K562 (cell line): ENCODE data around the gene MMGT1. TPM values are rescaled to one million over a fixed set of nuclear protein-coding genes. Genes with fewer than 3 reads are reported as not detected.

Experiments used
- ATAC-seq: fragments of 200-7000 bp; cut with Tn5 transposase; 3 replicates; pipeline ENCODE4 v1.9.1; 2020; ENCODE audit warnings: moderate library complexity
- BruUV-seq: library from RNA; stranded (reverse); fragments of 400-500 nt; replicated peaks from 2 replicates; lab custom pipeline; 2021; lab: Mats Ljungman, UMichigan
- CTCF ChIA-PET: fragments of 300-600 bp; formaldehyde crosslinking; extraction: SDS; loops from one replicate; lab custom pipeline; 2021; ENCODE audit warnings: low intra/inter-chr PET ratio; lab: Yijun Ruan, JAX
- POLR2A ChIA-PET: fragments of 300-600, 350-650 bp; sonication (Branson Sonifier 250); formaldehyde crosslinking; extraction: SDS; loops from one replicate; lab custom pipeline; 2021; ENCODE audit warnings: antibody characterized with exemption, inconsistent platforms; lab: Yijun Ruan, JAX
- DNase-seq, 4 experiments: peaks; one replicate each; pipeline versions ENCODE4 v3.0.0 to v3.0.0-alpha.2; 2011 to 2018; ENCODE audit warnings: low spot score in 3 of 4, mixed read lengths in 3 of 4; ENCODE audit errors: extremely low read depth in 1 of 4
- FAIRE-seq: peaks from 2 replicates; lab custom pipeline; 2011; peaks lifted over from hg19 to GRCh38; lab: Jason Lieb, UNC
- H2AFZ ChIP-seq: 2 replicates; pipeline ENCODE4 v1.6.0; 2011; ENCODE audit warnings: low read depth, low read length, control low read depth, inconsistent platforms
- H3K27ac ChIP-seq: fragments of 200-600 bp; 3 replicates; pipeline ENCODE4 v1.8.0; 2011; ENCODE audit warnings: low read depth, mild to moderate bottlenecking, control low read depth, inconsistent platforms, low read length, moderate library complexity, mixed read lengths; ENCODE audit errors: extremely low read depth
- H3K27me3 ChIP-seq, 2 experiments: fragments of 300-600 bp in 1 of 2; 2 replicates in 1 of 2; 3 replicates in 1 of 2; pipeline versions ENCODE4 v1.6.0 to v1.8.0; 2011; ENCODE audit warnings: inconsistent platforms in 2 of 2, low read length in 2 of 2, mild to moderate bottlenecking in 1 of 2, mixed read lengths in 1 of 2, moderate library complexity in 1 of 2; ENCODE audit not compliant: control insufficient read depth in 2 of 2, insufficient read depth in 2 of 2
- H3K36me3 ChIP-seq: fragments of 300-600 bp; 3 replicates; pipeline ENCODE4 v1.8.0; 2011; ENCODE audit warnings: mild to moderate bottlenecking, low read length, inconsistent platforms; ENCODE audit not compliant: control insufficient read depth, insufficient read depth
- H3K4me1 ChIP-seq, 2 experiments: fragments of 200-600 bp in 1 of 2; replicated peaks in 1 of 2; 2 replicates in 1 of 2; 3 replicates in 1 of 2; pipeline versions ENCODE4 v1.5.1 to v1.8.0; 2011; ENCODE audit warnings: inconsistent platforms in 2 of 2, low read length in 2 of 2, mild to moderate bottlenecking in 1 of 2, mixed read lengths in 1 of 2, moderate library complexity in 1 of 2; ENCODE audit not compliant: control insufficient read depth in 2 of 2, insufficient read depth in 2 of 2
- H3K4me2 ChIP-seq: 2 replicates; pipeline ENCODE4 v1.6.1; 2011; ENCODE audit warnings: low read length, control low read depth, inconsistent platforms, mixed read lengths; ENCODE audit not compliant: insufficient read depth
- H3K4me3 ChIP-seq: fragments of 200-600 bp; sonication (generic), shearing (Covaris generic); 2 replicates; pipeline ENCODE4 v1.5.1; 2016; ENCODE audit warnings: control low read depth, inconsistent platforms
- H3K79me2 ChIP-seq: fragments of 200-600 bp; 3 replicates; pipeline ENCODE4 v1.8.0; 2011; ENCODE audit warnings: low read length, inconsistent platforms; ENCODE audit not compliant: control insufficient read depth, insufficient read depth
- H3K9ac ChIP-seq, 2 experiments: 2 replicates each; pipeline versions ENCODE4 v1.6.0 to v1.6.1; 2011; ENCODE audit warnings: low read depth in 2 of 2, low read length in 2 of 2, control low read depth in 1 of 2, inconsistent platforms in 1 of 2, mild to moderate bottlenecking in 1 of 2, mixed read lengths in 1 of 2; ENCODE audit not compliant: insufficient read depth in 1 of 2
- H3K9me1 ChIP-seq: one replicate; pipeline ENCODE4 v1.6.0; 2011; ENCODE audit warnings: inconsistent platforms, mild to moderate bottlenecking, low read length, moderate library complexity; ENCODE audit not compliant: control insufficient read depth, insufficient read depth
- H3K9me3 ChIP-seq: replicated peaks from 2 replicates; pipeline ENCODE4 v1.5.1; 2011; ENCODE audit warnings: low read depth, low read length, inconsistent platforms; ENCODE audit not compliant: control insufficient read depth, insufficient read depth
- H4K20me1 ChIP-seq: replicated peaks from 2 replicates; pipeline ENCODE4 v1.6.1; 2011; ENCODE audit warnings: low read length, inconsistent platforms, mixed read lengths; ENCODE audit not compliant: control insufficient read depth, insufficient read depth
- ATF7 ChIP-seq: fragments of 450-650 bp; IDR thresholded peaks from 2 replicates; pipeline ENCODE4 v1.7.1; 2014; ENCODE audit warnings: mild to moderate bottlenecking, moderate library complexity
- CBX3 ChIP-seq, 2 experiments: IDR thresholded peaks; 1 replicate in 1 of 2; 2 replicates in 1 of 2; pipeline ENCODE4 v1.6.1; 2012; ENCODE audit warnings: inconsistent platforms in 2 of 2, low read length in 2 of 2, borderline replicate concordance in 1 of 2, control low read depth in 1 of 2
- FOXP1 ChIP-seq: sonication (generic); formaldehyde crosslinking; IDR thresholded peaks from 2 replicates; pipeline ENCODE4 v1.8.0; 2022; ENCODE audit warnings: mild to moderate bottlenecking, missing genetic modification reagents
- HDAC2 ChIP-seq: fragments of 450-650 bp; IDR thresholded peaks from 2 replicates; pipeline ENCODE4 v1.6.1; 2016; ENCODE audit warnings: mild to moderate bottlenecking
- PTBP1 ChIP-seq: fragments of 200-400 bp; formaldehyde crosslinking; IDR thresholded peaks from 2 replicates; pipeline ENCODE4 v1.6.1; 2017; ENCODE audit warnings: low read depth, low read length
- RBM25 ChIP-seq: fragments of 200-400 bp; formaldehyde crosslinking; IDR thresholded peaks from 2 replicates; pipeline ENCODE4 v1.6.1; 2018; ENCODE audit warnings: low read length, low read depth, moderate library complexity; ENCODE audit not compliant: severe bottlenecking
- SREBF2 ChIP-seq: sonication (generic); formaldehyde crosslinking; IDR thresholded peaks from 2 replicates; pipeline ENCODE4 v1.4.0; 2020; ENCODE audit warnings: mild to moderate bottlenecking, missing genetic modification reagents
- SRSF7 ChIP-seq: fragments of 200-400 bp; formaldehyde crosslinking; optimal IDR thresholded peaks from 2 replicates; pipeline ENCODE3; 2017; ENCODE audit warnings: mild to moderate bottlenecking, low read depth, low read length
- SRSF9 ChIP-seq: fragments of 200-400 bp; formaldehyde crosslinking; IDR thresholded peaks from 2 replicates; pipeline ENCODE4 v1.6.1; 2017; ENCODE audit warnings: low read depth, low read length, borderline replicate concordance
- ZFPM2 ChIP-seq: fragments of 250-450 bp; sonication (Bioruptor Pico); IDR thresholded peaks from 2 replicates; pipeline ENCODE4 v1.5.1; 2022; ENCODE audit warnings: mild to moderate bottlenecking
- WGBS: fragments of 100-300 bp; shearing (Covaris generic); methylation state at CpG from one replicate; pipeline ENCODE4 v1.1.6; 2016; ENCODE audit warnings: low coverage, mixed read lengths; ENCODE audit not compliant: insufficient coverage; ENCODE audit errors: missing lambda C conversion rate; 5-methylcytosine and 5-hydroxymethylcytosine counted together
- in situ Hi-C: fragments of 300-500 bp; cut with MboI; formaldehyde crosslinking; loops from 4 replicates; pipeline ENCODE4 v1.15.0; 2018; ENCODE audit warnings: inconsistent platforms, mixed read lengths
- intact Hi-C: fragments of 100-400 bp; cut with micrococcal nuclease; formaldehyde crosslinking; loops from 2 replicates; pipeline ENCODE4 v1.14.2; 2022
- polyA plus RNA-seq, 8 experiments: library from polyadenylated mRNA; depleted of rRNA in 4 of 8; stranded (reverse) in 5 of 8; unstranded in 3 of 8; fragments of >200 nt; fragmentation: Nextera tagmentation in 2 of 8; fragmentation: Illumina TruSeq in 1 of 8; extraction: Ambion mirVana in 2 of 8; extraction: Trizol in 1 of 8; gene quantifications; 2 replicates each; pipeline versions ENCODE4 v1.2.1 to v1.2.3, GENCODE V29; 2011 to 2014; ENCODE audit warnings: inconsistent platforms in 1 of 8, missing spikeins in 1 of 8
- total RNA-seq, 7 experiments: library from RNA; depleted of rRNA in 6 of 7; stranded (reverse); fragments of >200 nt in 6 of 7; fragmentation: Illumina TruSeq in 2 of 7; extraction: Trizol in 2 of 7; gene quantifications; 2 replicates each; pipeline versions ENCODE4 v1.2.1 to v1.2.3, GENCODE V29; 2011 to 2021; ENCODE audit warnings: low replicate concordance in 1 of 7
- TF ChIP-seq, protein P1 (sequence below): fragments of 450-650 bp; IDR thresholded peaks from 2 replicates; pipeline ENCODE4 v1.6.1; 2016; ENCODE audit warnings: missing biosample characterization, missing genetic modification characterization
- TF ChIP-seq, protein P2 (sequence below): sonication (generic); formaldehyde crosslinking; IDR thresholded peaks from 2 replicates; pipeline ENCODE4 v1.8.0; 2022; ENCODE audit warnings: missing genetic modification reagents, mild to moderate bottlenecking, moderate library complexity, borderline replicate concordance
- TF ChIP-seq, protein P3 (sequence below): fragments of 250-450 bp; sonication (Bioruptor Pico); IDR thresholded peaks from 2 replicates; pipeline ENCODE4 v1.5.0; 2020; ENCODE audit warnings: mild to moderate bottlenecking
- TF ChIP-seq, protein P4 (sequence below): sonication (generic); formaldehyde crosslinking; IDR thresholded peaks from 2 replicates; pipeline ENCODE4 v1.8.1; 2022; ENCODE audit warnings: missing genetic modification reagents
- TF ChIP-seq, protein P5 (sequence below): sonication (generic); formaldehyde crosslinking; IDR thresholded peaks from 2 replicates; pipeline ENCODE4 v1.8.0; 2023; ENCODE audit warnings: mild to moderate bottlenecking, missing genetic modification reagents
- TF ChIP-seq, protein P6 (sequence below): fragments of 450-650 bp; formaldehyde crosslinking; IDR thresholded peaks from 2 replicates; pipeline ENCODE4 v1.4.0; 2022; ENCODE audit warnings: missing genetic modification characterization

The MMGT1 gene
- total and polyA plus RNA-seq, 9 of the 15 experiments (the other 6 are each of a cell fraction or from before 2014, with no cell fraction given), result 11.3 to 25.4 (median 22.5) TPM

DNA sequence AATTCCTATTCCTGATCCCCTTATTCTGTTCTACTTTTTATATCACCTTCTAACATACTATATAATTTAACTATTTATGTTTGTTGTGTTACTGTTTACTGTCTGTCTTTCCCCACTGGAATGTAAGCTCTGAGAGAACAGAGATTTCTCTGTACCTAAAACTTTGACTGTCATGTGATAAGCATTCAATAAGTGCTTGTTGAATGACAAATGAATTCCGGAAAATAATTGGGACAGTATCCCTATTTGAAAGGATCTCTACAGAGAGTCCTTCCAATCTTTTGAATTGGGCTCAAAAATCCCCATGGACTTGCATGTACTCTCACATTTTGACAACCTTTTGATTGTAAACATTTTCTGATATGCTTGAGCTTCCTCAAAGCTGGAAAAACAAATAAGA lies 1.6 kb upstream of the MMGT1 start:
- FAIRE-seq, result no peak
- Histone ChIP-seq H3K9me3 (no peaks in the 10 kb centered on the region), H4K20me1 (peaks cover 9% of the 10 kb centered on the region; the same call in 1 of the 2 replicates), H3K79me2 (peaks cover 24% of the 10 kb centered on the region), H3K27ac (no peak overlapping the region), H3K27me3 (no peaks in the 10 kb centered on the region), H3K4me2 (no peak overlapping the region), H3K4me3 (no peak overlapping the region), H2AFZ (no peak overlapping the region), H3K9ac (no peak overlapping the region), H3K9me1 (no peaks in the 10 kb centered on the region), H3K4me1 (peaks cover 0 to 3% of the 10 kb centered on the region in 2 experiments; a peak in 3 of 5 replicates), H3K36me3 (peaks cover 2% of the 10 kb centered on the region; the same call in 1 of the 3 replicates)
- BruUV-seq, result no TSS peak
- ChIA-PET CTCF (no interaction called here), POLR2A (interaction anchor here (0.8 to 2.4 kb wide), 2 partner anchors 9 to 1198 kb away, joined by 3 to 9 read pairs; partner anchors contain the start of gene SLC9A6)
- 27% methylated on average over 1 of the region's 1 CpG for WGBS
- ATAC-seq, result no peak
- in situ Hi-C loops (no loop called here), intact Hi-C loops (no loop called here)
- no peak for DNase-seq
- TF ChIP-seq ZFPM2 (CRISPR knock-in tag), result no peak
- no peak for TF ChIP-seq CBX3 (IDR thresholded peaks at IDR 0.05; ENCODE audit: borderline replicate concordance in 1 of 2, low read length in 2 of 2)
- TF ChIP-seq, protein P1, sequence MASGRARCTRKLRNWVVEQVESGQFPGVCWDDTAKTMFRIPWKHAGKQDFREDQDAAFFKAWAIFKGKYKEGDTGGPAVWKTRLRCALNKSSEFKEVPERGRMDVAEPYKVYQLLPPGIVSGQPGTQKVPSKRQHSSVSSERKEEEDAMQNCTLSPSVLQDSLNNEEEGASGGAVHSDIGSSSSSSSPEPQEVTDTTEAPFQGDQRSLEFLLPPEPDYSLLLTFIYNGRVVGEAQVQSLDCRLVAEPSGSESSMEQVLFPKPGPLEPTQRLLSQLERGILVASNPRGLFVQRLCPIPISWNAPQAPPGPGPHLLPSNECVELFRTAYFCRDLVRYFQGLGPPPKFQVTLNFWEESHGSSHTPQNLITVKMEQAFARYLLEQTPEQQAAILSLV, result no peak
- TF ChIP-seq, protein P2, sequence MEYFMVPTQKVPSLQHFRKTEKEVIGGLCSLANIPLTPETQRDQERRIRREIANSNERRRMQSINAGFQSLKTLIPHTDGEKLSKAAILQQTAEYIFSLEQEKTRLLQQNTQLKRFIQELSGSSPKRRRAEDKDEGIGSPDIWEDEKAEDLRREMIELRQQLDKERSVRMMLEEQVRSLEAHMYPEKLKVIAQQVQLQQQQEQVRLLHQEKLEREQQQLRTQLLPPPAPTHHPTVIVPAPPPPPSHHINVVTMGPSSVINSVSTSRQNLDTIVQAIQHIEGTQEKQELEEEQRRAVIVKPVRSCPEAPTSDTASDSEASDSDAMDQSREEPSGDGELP (CRISPR knock-in tag), result no peak
- TF ChIP-seq RBM25, result no peak
- no peak for TF ChIP-seq HDAC2
- TF ChIP-seq, protein P3, sequence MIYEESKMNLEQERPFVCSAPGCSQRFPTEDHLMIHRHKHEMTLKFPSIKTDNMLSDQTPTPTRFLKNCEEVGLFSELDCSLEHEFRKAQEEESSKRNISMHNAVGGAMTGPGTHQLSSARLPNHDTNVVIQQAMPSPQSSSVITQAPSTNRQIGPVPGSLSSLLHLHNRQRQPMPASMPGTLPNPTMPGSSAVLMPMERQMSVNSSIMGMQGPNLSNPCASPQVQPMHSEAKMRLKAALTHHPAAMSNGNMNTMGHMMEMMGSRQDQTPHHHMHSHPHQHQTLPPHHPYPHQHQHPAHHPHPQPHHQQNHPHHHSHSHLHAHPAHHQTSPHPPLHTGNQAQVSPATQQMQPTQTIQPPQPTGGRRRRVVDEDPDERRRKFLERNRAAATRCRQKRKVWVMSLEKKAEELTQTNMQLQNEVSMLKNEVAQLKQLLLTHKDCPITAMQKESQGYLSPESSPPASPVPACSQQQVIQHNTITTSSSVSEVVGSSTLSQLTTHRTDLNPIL (CRISPR knock-in tag), result no peak
- TF ChIP-seq, protein P4, sequence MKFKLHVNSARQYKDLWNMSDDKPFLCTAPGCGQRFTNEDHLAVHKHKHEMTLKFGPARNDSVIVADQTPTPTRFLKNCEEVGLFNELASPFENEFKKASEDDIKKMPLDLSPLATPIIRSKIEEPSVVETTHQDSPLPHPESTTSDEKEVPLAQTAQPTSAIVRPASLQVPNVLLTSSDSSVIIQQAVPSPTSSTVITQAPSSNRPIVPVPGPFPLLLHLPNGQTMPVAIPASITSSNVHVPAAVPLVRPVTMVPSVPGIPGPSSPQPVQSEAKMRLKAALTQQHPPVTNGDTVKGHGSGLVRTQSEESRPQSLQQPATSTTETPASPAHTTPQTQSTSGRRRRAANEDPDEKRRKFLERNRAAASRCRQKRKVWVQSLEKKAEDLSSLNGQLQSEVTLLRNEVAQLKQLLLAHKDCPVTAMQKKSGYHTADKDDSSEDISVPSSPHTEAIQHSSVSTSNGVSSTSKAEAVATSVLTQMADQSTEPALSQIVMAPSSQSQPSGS (CRISPR knock-in tag), result no peak
- TF ChIP-seq ATF7, result no peak
- TF ChIP-seq SRSF9, result no peak
- TF ChIP-seq, protein P5, sequence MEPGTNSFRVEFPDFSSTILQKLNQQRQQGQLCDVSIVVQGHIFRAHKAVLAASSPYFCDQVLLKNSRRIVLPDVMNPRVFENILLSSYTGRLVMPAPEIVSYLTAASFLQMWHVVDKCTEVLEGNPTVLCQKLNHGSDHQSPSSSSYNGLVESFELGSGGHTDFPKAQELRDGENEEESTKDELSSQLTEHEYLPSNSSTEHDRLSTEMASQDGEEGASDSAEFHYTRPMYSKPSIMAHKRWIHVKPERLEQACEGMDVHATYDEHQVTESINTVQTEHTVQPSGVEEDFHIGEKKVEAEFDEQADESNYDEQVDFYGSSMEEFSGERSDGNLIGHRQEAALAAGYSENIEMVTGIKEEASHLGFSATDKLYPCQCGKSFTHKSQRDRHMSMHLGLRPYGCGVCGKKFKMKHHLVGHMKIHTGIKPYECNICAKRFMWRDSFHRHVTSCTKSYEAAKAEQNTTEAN (CRISPR knock-in tag), result no peak
- no peak for TF ChIP-seq FOXP1 (CRISPR knock-in tag)
- TF ChIP-seq PTBP1, result no peak
- no peak for TF ChIP-seq SRSF7
- TF ChIP-seq, protein P6, sequence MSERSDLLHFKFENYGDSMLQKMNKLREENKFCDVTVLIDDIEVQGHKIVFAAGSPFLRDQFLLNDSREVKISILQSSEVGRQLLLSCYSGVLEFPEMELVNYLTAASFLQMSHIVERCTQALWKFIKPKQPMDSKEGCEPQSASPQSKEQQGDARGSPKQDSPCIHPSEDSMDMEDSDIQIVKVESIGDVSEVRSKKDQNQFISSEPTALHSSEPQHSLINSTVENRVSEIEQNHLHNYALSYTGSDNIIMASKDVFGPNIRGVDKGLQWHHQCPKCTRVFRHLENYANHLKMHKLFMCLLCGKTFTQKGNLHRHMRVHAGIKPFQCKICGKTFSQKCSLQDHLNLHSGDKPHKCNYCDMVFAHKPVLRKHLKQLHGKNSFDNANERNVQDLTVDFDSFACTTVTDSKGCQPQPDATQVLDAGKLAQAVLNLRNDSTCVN (CRISPR knock-in tag), result no peak
- no peak for TF ChIP-seq SREBF2 (CRISPR knock-in tag)
